DND-41 (cell line): ENCODE results near the gene SRRM4.

Source experiments
- CTCF ChIP-seq: IDR thresholded peaks from 2 replicates; pipeline ENCODE4 v1.5.1; 2012; ENCODE audit warnings: borderline replicate concordance, low read length, moderate library complexity, mild to moderate bottlenecking; ENCODE audit not compliant: poor library complexity, severe bottlenecking; ENCODE audit errors: extremely low read depth
- EZH2 ChIP-seq: IDR thresholded peaks from 3 replicates; pipeline ENCODE4 v1.6.1; 2012; ENCODE audit warnings: borderline replicate concordance, low read depth, mild to moderate bottlenecking, moderate library complexity, low read length, inconsistent platforms; ENCODE audit not compliant: severe bottlenecking

- TF ChIP-seq CTCF = no peak
- no peak for TF ChIP-seq EZH2
Measured at GRCh38 chr12:119201789-119202543, 220.6 kb downstream of the SRRM4 start.
